Activated naive CD8-positive, alpha-beta T cell (primary cell): ENCODE measurements around the gene PLEKHA7.

ENCODE experiments used
- H3K27ac Mint-ChIP-seq: one replicate; pipeline ENCODE4 v1.8.0; 2021; ENCODE audit warnings: mixed read lengths
- H3K27me3 Mint-ChIP-seq: one replicate; pipeline ENCODE4 v1.8.0; 2021; ENCODE audit warnings: mixed read lengths
- H3K36me3 Mint-ChIP-seq: one replicate; pipeline ENCODE4 v1.8.0; 2021; ENCODE audit warnings: mixed read lengths
- H3K4me1 Mint-ChIP-seq: one replicate; pipeline ENCODE4 v1.8.0; 2021; ENCODE audit warnings: low read depth, mixed read lengths
- H3K4me3 Mint-ChIP-seq: one replicate; pipeline ENCODE4 v1.8.0; 2021; ENCODE audit warnings: mild to moderate bottlenecking, mixed read lengths
- H3K9me3 Mint-ChIP-seq: one replicate; pipeline ENCODE4 v1.8.0; 2021; ENCODE audit warnings: low read depth, mixed read lengths

Gene PLEKHA7

GRCh38 chr11:16743478-16743877 lies 270.7 kb downstream of the PLEKHA7 start:
- peaks cover 62% of the 10 kb centered on the region for H3K4me1 Mint-ChIP-seq
- H3K27ac Mint-ChIP-seq, result peak overlapping the region; percentile 47
- peaks cover 19% of the 10 kb centered on the region for H3K36me3 Mint-ChIP-seq
- H3K4me3 Mint-ChIP-seq, result peak overlapping the region; percentile 62
- H3K27me3 Mint-ChIP-seq, result no peaks in the 10 kb centered on the region
- H3K9me3 Mint-ChIP-seq, result no peaks in the 10 kb centered on the region

GRCh38 chr11:16741473-16741872 lies 272.7 kb downstream of the PLEKHA7 start:
- peak overlapping the region; percentile 72 for H3K27ac Mint-ChIP-seq
- no peaks in the 10 kb centered on the region for H3K27me3 Mint-ChIP-seq
- peaks cover 15% of the 10 kb centered on the region for H3K36me3 Mint-ChIP-seq
- H3K4me3 Mint-ChIP-seq, result peak overlapping the region; percentile 70
- H3K9me3 Mint-ChIP-seq, result no peaks in the 10 kb centered on the region
- peaks cover 55% of the 10 kb centered on the region for H3K4me1 Mint-ChIP-seq

GRCh38 chr11:16738947-16739815 lies 275.0 kb downstream of the PLEKHA7 start:
- Mint-ChIP-seq H3K4me3 (no peak overlapping the region), H3K27me3 (no peaks in the 10 kb centered on the region), H3K9me3 (no peaks in the 10 kb centered on the region), H3K4me1 (peaks cover 33% of the 10 kb centered on the region), H3K36me3 (peaks cover 17% of the 10 kb centered on the region), H3K27ac (no peak overlapping the region)

- peaks cover 16% of the 10 kb centered on the region for H3K36me3 Mint-ChIP-seq
- peak within 1 kb of the TSS; percentile 89 for H3K27ac Mint-ChIP-seq
- no peak within 1 kb of the TSS for H3K4me3 Mint-ChIP-seq
- H3K27me3 Mint-ChIP-seq, result no peaks in the 10 kb centered on the region
- no peaks in the 10 kb centered on the region for H3K9me3 Mint-ChIP-seq
- peaks cover 26% of the 10 kb centered on the region for H3K4me1 Mint-ChIP-seq
These were observed 275.8 kb downstream of the PLEKHA7 start, which contains the start of gene C11orf58 for GRCh38 chr11:16738193-16738946. Gene C11orf58, plus strand, starts transcription at chr11:16738647. Its CDS starts 132 bp downstream, at chr11:16738779.

GRCh38 chr11:16737818-16738192 lies 276.4 kb downstream of the PLEKHA7 start:
- peaks cover 13% of the 10 kb centered on the region for H3K36me3 Mint-ChIP-seq
- peak overlapping the region; percentile 89 for H3K27ac Mint-ChIP-seq
- peaks cover 22% of the 10 kb centered on the region for H3K4me1 Mint-ChIP-seq
- H3K27me3 Mint-ChIP-seq, result no peaks in the 10 kb centered on the region
- no peaks in the 10 kb centered on the region for H3K9me3 Mint-ChIP-seq
- no peak overlapping the region for H3K4me3 Mint-ChIP-seq
